A549 (cell line): ENCODE measurements around the gene NR1H2. TPM values are rescaled to one million over a fixed set of nuclear protein-coding genes. Genes with fewer than 3 reads are reported as not detected.

Experiments
- ATAC-seq, 2 experiments: fragments of 200-7000 bp in 1 of 2; fragments of >200 bp in 1 of 2; cut with Nextera tagmentation in 1 of 2; cut with Tn5 transposase in 1 of 2; 3 replicates each; pipeline versions ENCODE4 v1.8.0 to v1.9.1; 2018 to 2020; ENCODE audit warnings: mild to moderate bottlenecking in 1 of 2, moderate library complexity in 1 of 2
- CTCF ChIA-PET: fragments of 300-600 bp; sonication (Branson Sonifier 250); formaldehyde crosslinking; extraction: SDS; loops from one replicate; lab custom pipeline; 2021; ENCODE audit warnings: antibody characterized with exemption, inconsistent platforms; lab: Yijun Ruan, JAX
- POLR2A ChIA-PET: fragments of 350-600 bp; formaldehyde crosslinking; extraction: SDS; loops from one replicate; lab custom pipeline; 2021; ENCODE audit warnings: antibody characterized with exemption, inconsistent platforms; lab: Yijun Ruan, JAX
- DNase-seq, 2 experiments: peaks; one replicate each; pipeline versions ENCODE4 v3.0.0 to v3.0.0-alpha.2; 2011 to 2016; ENCODE audit warnings: low read depth in 1 of 2, low spot score in 1 of 2
- FAIRE-seq: peaks from 2 replicates; lab custom pipeline; 2011; peaks lifted over from hg19 to GRCh38; lab: Jason Lieb, UNC
- H3K27ac ChIP-seq, 2 experiments: fragments of >200 bp; sonication (Bioruptor Twin); formaldehyde crosslinking; 3 replicates each; pipeline ENCODE4 v1.5.1; 2016 to 2017
- H3K4me1 ChIP-seq: fragments of >200 bp; sonication (Bioruptor Twin); formaldehyde crosslinking; 3 replicates; pipeline ENCODE4 v1.6.1; 2016
- H3K4me2 ChIP-seq: fragments of >200 bp; sonication (Bioruptor Twin); formaldehyde crosslinking; 3 replicates; pipeline ENCODE4 v1.6.1; 2016
- H3K4me3 ChIP-seq: fragments of >200 bp; sonication (Bioruptor Twin); formaldehyde crosslinking; 3 replicates; pipeline ENCODE4 v1.5.1; 2016
- H3K9me3 ChIP-seq: fragments of >200 bp; sonication (Bioruptor Twin); formaldehyde crosslinking; 3 replicates; pipeline ENCODE4 v1.6.1; 2016
- BCL3 ChIP-seq: fragments of >200 bp; sonication (Bioruptor Twin); formaldehyde crosslinking; IDR thresholded peaks from 3 replicates; pipeline ENCODE4 v1.6.1; 2016
- CHD4 ChIP-seq: fragments of 200-600 bp; sonication (generic); IDR thresholded peaks from 2 replicates; pipeline ENCODE4 v1.6.1; 2016; ENCODE audit warnings: antibody characterized with exemption, mild to moderate bottlenecking, borderline replicate concordance
- E2F6 ChIP-seq: IDR thresholded peaks from 2 replicates; pipeline ENCODE4 v1.6.1; 2012; ENCODE audit warnings: low read depth, borderline replicate concordance
- EHF ChIP-seq: fragments of 250-450 bp; sonication (Bioruptor Pico); IDR thresholded peaks from 2 replicates; pipeline ENCODE4 v1.5.0; 2020; ENCODE audit warnings: mild to moderate bottlenecking
- EHMT2 ChIP-seq: fragments of 200-600 bp; sonication (generic); IDR thresholded peaks from 2 replicates; pipeline ENCODE4 v1.6.1; 2016; ENCODE audit warnings: antibody characterized with exemption, low read depth, mild to moderate bottlenecking, moderate library complexity
- ELK1 ChIP-seq: fragments of 150-350 bp; IDR thresholded peaks from 2 replicates; pipeline ENCODE4 v1.6.1; 2014; ENCODE audit warnings: low read depth, mild to moderate bottlenecking, low read length
- ESRRA ChIP-seq: fragments of 150-350 bp; IDR thresholded peaks from 2 replicates; pipeline ENCODE4 v1.6.1; 2014; ENCODE audit warnings: mild to moderate bottlenecking, low read length, borderline replicate concordance
- FOSL2 ChIP-seq, 2 experiments: fragments of 450-650 bp in 1 of 2; fragments of >200 bp in 1 of 2; sonication (Bioruptor Twin) in 1 of 2; formaldehyde crosslinking; IDR thresholded peaks; 2 replicates each; pipeline versions ENCODE4 v1.5.0 to v1.6.1; 2016 to 2020; ENCODE audit warnings: mild to moderate bottlenecking in 1 of 2, moderate library complexity in 1 of 2
- HES2 ChIP-seq: fragments of >200 bp; sonication (Bioruptor Twin); formaldehyde crosslinking; IDR thresholded peaks from 2 replicates; pipeline ENCODE4 v1.6.1; 2016
- HOXB13 ChIP-seq: fragments of 250-450 bp; sonication (Bioruptor Pico); IDR thresholded peaks from 2 replicates; pipeline ENCODE4 v1.5.0; 2020; ENCODE audit warnings: low read depth, mild to moderate bottlenecking, moderate library complexity
- HOXB5 ChIP-seq: fragments of 250-450 bp; sonication (Bioruptor Pico); IDR thresholded peaks from 2 replicates; pipeline ENCODE4 v1.5.0; 2020; ENCODE audit warnings: mild to moderate bottlenecking, moderate library complexity
- KDM1A ChIP-seq: fragments of 200-600 bp; sonication (generic); IDR thresholded peaks from 2 replicates; pipeline ENCODE4 v1.6.1; 2016; ENCODE audit warnings: low read depth, mild to moderate bottlenecking
- KDM5A ChIP-seq: fragments of 200-600 bp; sonication (generic); IDR thresholded peaks from 2 replicates; pipeline ENCODE4 v1.6.1; 2016; ENCODE audit warnings: antibody characterized with exemption, mild to moderate bottlenecking
- MAFK ChIP-seq: fragments of 450-650 bp; IDR thresholded peaks from 2 replicates; pipeline ENCODE4 v1.6.1; 2014; ENCODE audit not compliant: partially characterized antibody
- MAX ChIP-seq: IDR thresholded peaks from 2 replicates; pipeline ENCODE4 v1.6.1; 2012
- MYC ChIP-seq: IDR thresholded peaks from 2 replicates; pipeline ENCODE4 v1.6.1; 2012; ENCODE audit warnings: mild to moderate bottlenecking, inconsistent platforms, low read length, improper control_type of control experiment, borderline replicate concordance
- NFE2L2 ChIP-seq: fragments of 150-350 bp; conservative IDR thresholded peaks from 2 replicates; pipeline ENCODE4 v1.6.1; 2014; ENCODE audit warnings: low read length
- NPAS2 ChIP-seq: fragments of 250-450 bp; sonication (Bioruptor Pico); IDR thresholded peaks from 2 replicates; pipeline ENCODE4 v1.8.0; 2022; ENCODE audit warnings: mild to moderate bottlenecking, moderate library complexity, borderline replicate concordance
- NR3C1 ChIP-seq: fragments of >200 bp; sonication (Bioruptor Twin); formaldehyde crosslinking; IDR thresholded peaks from 3 replicates; pipeline ENCODE4 v1.6.1; 2017
- PBX3 ChIP-seq: IDR thresholded peaks from 2 replicates; pipeline ENCODE4 v1.6.1; 2012
- PHF8 ChIP-seq: fragments of 200-600 bp; sonication (generic); IDR thresholded peaks from 2 replicates; pipeline ENCODE4 v1.6.1; 2016; ENCODE audit warnings: low read depth, mild to moderate bottlenecking, antibody characterized with exemption, moderate library complexity, borderline replicate concordance
- POLR2A ChIP-seq: IDR thresholded peaks from 2 replicates; pipeline ENCODE4 v1.6.1; 2012; ENCODE audit warnings: mild to moderate bottlenecking, low read length
- POLR2AphosphoS2 ChIP-seq: conservative IDR thresholded peaks from 2 replicates; pipeline ENCODE4 v1.6.1; 2012; ENCODE audit warnings: low read length, improper control_type of control experiment, inconsistent platforms
- RARB ChIP-seq: fragments of 250-450 bp; sonication (Bioruptor Pico); IDR thresholded peaks from 2 replicates; pipeline ENCODE4 v1.8.0; 2021; ENCODE audit warnings: mild to moderate bottlenecking, moderate library complexity
- RFX5 ChIP-seq: fragments of 450-650 bp; IDR thresholded peaks from 2 replicates; pipeline ENCODE4 v1.7.1; 2014; ENCODE audit warnings: antibody characterized with exemption, mild to moderate bottlenecking, moderate library complexity
- RNF2 ChIP-seq: fragments of 200-600 bp; sonication (generic); IDR thresholded peaks from 2 replicates; pipeline ENCODE4 v1.6.1; 2016; ENCODE audit warnings: low read depth, mild to moderate bottlenecking, antibody characterized with exemption, moderate library complexity, borderline replicate concordance
- SREBF2 ChIP-seq: fragments of 450-650 bp; IDR thresholded peaks from 2 replicates; pipeline ENCODE4 v1.6.1; 2014; ENCODE audit warnings: mild to moderate bottlenecking, moderate library complexity
- TP53 ChIP-seq: fragments of 250-450 bp; sonication (Bioruptor Pico); IDR thresholded peaks from 2 replicates; pipeline ENCODE4 v1.5.0; 2021; ENCODE audit warnings: mild to moderate bottlenecking, moderate library complexity
- ZC3H11A ChIP-seq: fragments of 450-650 bp; IDR thresholded peaks from 2 replicates; pipeline ENCODE4 v1.6.1; 2014; ENCODE audit warnings: antibody characterized with exemption, mild to moderate bottlenecking
- ZFP36 ChIP-seq: fragments of 450-650 bp; IDR thresholded peaks from 2 replicates; pipeline ENCODE4 v1.6.1; 2014; ENCODE audit warnings: borderline replicate concordance; ENCODE audit not compliant: partially characterized antibody
- ZSCAN20 ChIP-seq: fragments of 250-450 bp; sonication (Bioruptor Pico); IDR thresholded peaks from 2 replicates; pipeline ENCODE4 v1.8.0; 2022; ENCODE audit warnings: mild to moderate bottlenecking, moderate library complexity
- WGBS: methylation state at CpG from one replicate; pipeline ENCODE4 v1.1.6; 2017; ENCODE audit errors: missing lambda C conversion rate; 5-methylcytosine and 5-hydroxymethylcytosine counted together
- polyA plus RNA-seq, 4 experiments: library from polyadenylated mRNA; depleted of rRNA in 3 of 4; stranded (reverse); fragments of >200 nt; fragmentation: RNase III in 1 of 4; extraction: RNeasy Plus Mini Kit Qiagen cat#74134 plus additional on column Dnase treatment in 1 of 4; gene quantifications; 2 replicates in 3 of 4; 3 replicates in 1 of 4; pipeline ENCODE4 v1.2.3, GENCODE V29; 2011 to 2017

Gene NR1H2
- polyA plus RNA-seq, 2 of the 4 experiments (the other 2 are of a cell fraction), result 39.3 to 67.0 TPM

- TF ChIP-seq HOXB13 (CRISPR knock-in tag), result no peak
- TF ChIP-seq FOSL2 (IDR thresholded peaks at IDR 0.05), result no peak
- TF ChIP-seq FOSL2 (CRISPR knock-in tag; IDR thresholded peaks at IDR 0.05), result no peak
- TF ChIP-seq RARB, result 0 out of 2 replicates have a peak, but pooled peaks have one; percentile 10
- TF ChIP-seq ZSCAN20 (CRISPR knock-in tag), result no peak
- TF ChIP-seq PBX3, result no peak
- TF ChIP-seq EHF, result no peak
- no peak for TF ChIP-seq ESRRA
- TF ChIP-seq POLR2AphosphoS2, result peak; percentile 57; the same call in 1 of the 2 replicates
- no peak for TF ChIP-seq TP53 (CRISPR knock-in tag)
- TF ChIP-seq NR3C1, result no peak
- no peak for TF ChIP-seq POLR2A
- no peak for TF ChIP-seq ZC3H11A
- no peak for TF ChIP-seq RFX5
- TF ChIP-seq RNF2, result no peak
- no peak for TF ChIP-seq NFE2L2
- no peak for TF ChIP-seq PHF8
- no peak for TF ChIP-seq SREBF2
- TF ChIP-seq E2F6, result no peak
- no peak for TF ChIP-seq MAFK
- no peak for TF ChIP-seq EHMT2
- no peak for TF ChIP-seq KDM1A
- no peak for TF ChIP-seq MYC
Observed at GRCh38 chr19:50383001-50383851, 7.0 kb downstream of the NR1H2 start (continued).

GRCh38 chr19:50383852-50384684 is 7.8 kb downstream of the NR1H2 start, which contains the start of gene POLD1:
Gene POLD1, plus strand, starts transcription at chr19:50384347. Its CDS starts 14,505 bp downstream, at chr19:50398852.
- H3K4me3 ChIP-seq, result peak within 1 kb of the TSS; percentile 67
- DNase-seq, result peak; percentile 99
- WGBS, result 3% methylated on average over 60 of the region's 78 CpGs
- H3K4me2 ChIP-seq, result peak within 1 kb of the TSS; percentile 97
- ChIA-PET POLR2A (interaction anchor here (1.1 to 2.5 kb wide), 8 partner anchors 8 to 236 kb away, joined by 3 to 10 read pairs (median 5); partner anchors contain the start of genes KCNC3 and NR1H2), CTCF (interaction anchor here (0.6 to 2.5 kb wide), 13 partner anchors 10 to 172 kb away, joined by 3 to 16 read pairs (median 4); no protein-coding TSS in a partner anchor)
- peaks cover 15% of the 10 kb centered on the region for H3K4me1 ChIP-seq
- peak within 1 kb of the TSS; percentile 80 to 93 for H3K27ac ChIP-seq
- H3K9me3 ChIP-seq, result no peaks in the 10 kb centered on the region
- ATAC-seq, result peak; percentile 68 to 88
- FAIRE-seq, result no peak
- TF ChIP-seq POLR2AphosphoS2 (peak; percentile 92; the same call in 1 of the 2 replicates), E2F6 (peak; percentile 85), EHF (no peak), NPAS2 (CRISPR knock-in tag) (no peak), BCL3 (peak; percentile 76; the same call in 2 of the 3 replicates), ZFP36 (peak; percentile 0), TP53 (CRISPR knock-in tag) (peak; percentile 83; the same call in 1 of the 2 replicates), KDM5A (peak; percentile 50; the same call in 1 of the 2 replicates), FOSL2 (IDR thresholded peaks at IDR 0.05) (no peak), FOSL2 (CRISPR knock-in tag; IDR thresholded peaks at IDR 0.05) (no peak), POLR2A (peak; percentile 82), HES2 (no peak), CHD4 (no peak), ELK1 (no peak), MYC (peak; percentile 84; the same call in 1 of the 2 replicates), MAX (peak; percentile 91), HOXB5 (CRISPR knock-in tag) (peak; percentile 11; the same call in 1 of the 2 replicates)
